Globus pallidus (tissue), 1 donor: ENCODE results near the gene PFDN5.

ENCODE experiments used
- DNase-seq: peaks from one replicate; pipeline ENCODE4 v3.0.0-alpha.2; 2015; ENCODE audit warnings: low spot score

PFDN5 gene

GRCh38 chr12:53295070-53295890 is at the start of gene PFDN5:
Gene PFDN5, plus strand, starts transcription at chr12:53295542. Its CDS starts 26 bp downstream, at chr12:53295568.
- peak; percentile 84 for DNase-seq

- peak; percentile 71 for DNase-seq
Measured at GRCh38 chr12:53251477-53252348, 43.6 kb upstream of the PFDN5 start.

- DNase-seq, result no peak
Measured at GRCh38 chr12:53252349-53252916, 42.9 kb upstream of the PFDN5 start.

- no peak for DNase-seq
Measured at GRCh38 chr12:53253298-53253697, 42.0 kb upstream of the PFDN5 start.

- no peak for DNase-seq
Measured at GRCh38 chr12:53254816-53255545, 40.4 kb upstream of the PFDN5 start.

GRCh38 chr12:53255996-53256395 is 39.3 kb upstream of the PFDN5 start:
- no peak for DNase-seq

GRCh38 chr12:53258541-53259539 is 36.5 kb upstream of the PFDN5 start:
- no peak for DNase-seq

GRCh38 chr12:53259891-53260290 is 35.5 kb upstream of the PFDN5 start:
- no peak for DNase-seq

GRCh38 chr12:53265783-53266182 is 29.6 kb upstream of the PFDN5 start:
- DNase-seq, result no peak

- no peak for DNase-seq
Measured at GRCh38 chr12:53267306-53267998, 27.9 kb upstream of the PFDN5 start.

GRCh38 chr12:53267999-53268629 is 27.2 kb upstream of the PFDN5 start, which contains the start of gene ESPL1:
Gene ESPL1, plus strand, starts transcription at chr12:53268299. Its CDS starts 468 bp downstream, at chr12:53268767.
- peak; percentile 55 for DNase-seq

- DNase-seq, result no peak
Measured at GRCh38 chr12:53268630-53269562, 26.4 kb upstream of the PFDN5 start.

GRCh38 chr12:53274445-53274844 is 20.9 kb upstream of the PFDN5 start:
- DNase-seq, result no peak

- no peak for DNase-seq
Measured at GRCh38 chr12:53276511-53276910, 18.8 kb upstream of the PFDN5 start.

- no peak for DNase-seq
Measured at GRCh38 chr12:53277981-53278380, 17.4 kb upstream of the PFDN5 start.

GRCh38 chr12:53279283-53279869 is 16.0 kb upstream of the PFDN5 start:
- DNase-seq, result no peak

GRCh38 chr12:53279888-53280498 is 15.3 kb upstream of the PFDN5 start:
- no peak for DNase-seq
